Esophagus muscularis mucosa (tissue), 3 donors: ENCODE measurements around the gene MAP3K20.

Experiments
- CTCF ChIP-seq, 3 experiments: fragments of 200-600 bp in 2 of 3; fragments of 450-650 bp in 1 of 3; sonication (generic) in 2 of 3; IDR thresholded peaks; one replicate each; pipeline ENCODE4 v1.5.1; 2017 to 2019; ENCODE audit warnings: antibody characterized with exemption in 3 of 3, mild to moderate bottlenecking in 2 of 3, moderate library complexity in 1 of 3
- POLR2AphosphoS5 ChIP-seq, 2 donors: sonication (generic); formaldehyde crosslinking; IDR thresholded peaks; one replicate each; pipeline ENCODE4 v1.6.1; 2017; ENCODE audit warnings: antibody characterized with exemption in 2 of 2

- TF ChIP-seq CTCF (IDR thresholded peaks at IDR 0.05) (no peak), POLR2AphosphoS5 (IDR thresholded peaks at IDR 0.05) (peak; percentile 78 to 81)
Observed at GRCh38 chr2:173184031-173185004, 108.7 kb downstream of the MAP3K20 start.
